Parathyroid adenoma (tissue), 2 donors: ENCODE data around the gene RAB1A.

ENCODE experiments used
- H2AFZ ChIP-seq: fragments of 300-600 bp; sonication (generic); one replicate; pipeline ENCODE4 v1.7.0; 2017; ENCODE audit warnings: antibody characterized with exemption, mild to moderate bottlenecking
- H3K27ac ChIP-seq: fragments of 300-600 bp; sonication (generic); one replicate; pipeline ENCODE4 v1.7.0; 2017
- H3K27me3 ChIP-seq: fragments of 300-600 bp; sonication (generic); one replicate; pipeline ENCODE4 v1.7.0; 2017; ENCODE audit warnings: low read length; ENCODE audit not compliant: control insufficient read depth, insufficient read depth
- H3K36me3 ChIP-seq: fragments of 300-600 bp; sonication (generic); one replicate; pipeline ENCODE4 v1.7.0; 2017; ENCODE audit warnings: low read length; ENCODE audit not compliant: control insufficient read depth, insufficient read depth
- H3K4me1 ChIP-seq: fragments of 300-600 bp; sonication (generic); one replicate; pipeline ENCODE4 v1.7.0; 2017; ENCODE audit warnings: control low read depth
- H3K4me2 ChIP-seq: fragments of 300-600 bp; sonication (generic); one replicate; pipeline ENCODE4 v1.7.0; 2017; ENCODE audit warnings: low read length
- H3K4me3 ChIP-seq: fragments of 300-600 bp; sonication (generic); one replicate; pipeline ENCODE4 v1.7.0; 2017; ENCODE audit warnings: low read depth, low read length
- H3K79me2 ChIP-seq: fragments of 300-600 bp; sonication (generic); one replicate; pipeline ENCODE4 v1.7.0; 2017; ENCODE audit warnings: control low read depth
- H3K9ac ChIP-seq: fragments of 300-600 bp; sonication (generic); one replicate; pipeline ENCODE4 v1.7.0; 2017; ENCODE audit warnings: mild to moderate bottlenecking
- H3K9me3 ChIP-seq: fragments of 300-600 bp; sonication (generic); one replicate; pipeline ENCODE4 v1.7.0; 2017; ENCODE audit warnings: low read length; ENCODE audit not compliant: control insufficient read depth
- TF ChIP-seq, protein P1 (sequence below): fragments of 300-600 bp; sonication (generic); IDR thresholded peaks from one replicate; pipeline ENCODE4 v1.7.0; 2017; ENCODE audit warnings: antibody characterized with exemption, mild to moderate bottlenecking
- donor health status: primary hyperparathyroidism.

RAB1A gene

DNA sequence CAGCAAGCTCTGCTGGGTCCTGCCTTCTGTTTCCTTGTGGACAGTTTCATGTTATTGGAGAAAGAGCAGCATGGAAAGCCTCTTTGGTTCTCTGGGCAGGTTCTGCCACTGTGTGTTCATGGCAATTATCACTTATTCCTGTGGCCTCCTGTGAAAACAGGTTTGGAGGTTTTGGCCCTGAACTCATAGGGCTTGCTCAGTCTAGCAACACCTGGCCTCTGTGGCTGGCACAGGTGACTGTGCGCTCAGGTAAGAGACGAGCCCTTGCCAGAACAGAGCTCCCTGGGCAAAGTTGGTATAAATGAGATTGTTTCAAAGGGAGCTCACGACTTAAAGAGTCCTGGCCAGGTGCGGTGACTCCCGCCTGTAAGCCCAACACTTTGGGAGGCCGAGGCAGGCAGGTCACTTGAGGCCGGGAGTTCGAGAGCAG lies 68.0 kb downstream of the RAB1A start:
- Histone ChIP-seq H3K27me3 (no peaks in the 10 kb centered on the region), H3K79me2 (peaks cover 74% of the 10 kb centered on the region), H3K4me1 (peaks cover 16% of the 10 kb centered on the region), H3K4me3 (no peak overlapping the region), H3K36me3 (no peaks in the 10 kb centered on the region), H3K4me2 (no peak overlapping the region), H2AFZ (no peak overlapping the region), H3K9me3 (no peaks in the 10 kb centered on the region), H3K9ac (no peak overlapping the region), H3K27ac (no peak overlapping the region)
- TF ChIP-seq, protein P1, sequence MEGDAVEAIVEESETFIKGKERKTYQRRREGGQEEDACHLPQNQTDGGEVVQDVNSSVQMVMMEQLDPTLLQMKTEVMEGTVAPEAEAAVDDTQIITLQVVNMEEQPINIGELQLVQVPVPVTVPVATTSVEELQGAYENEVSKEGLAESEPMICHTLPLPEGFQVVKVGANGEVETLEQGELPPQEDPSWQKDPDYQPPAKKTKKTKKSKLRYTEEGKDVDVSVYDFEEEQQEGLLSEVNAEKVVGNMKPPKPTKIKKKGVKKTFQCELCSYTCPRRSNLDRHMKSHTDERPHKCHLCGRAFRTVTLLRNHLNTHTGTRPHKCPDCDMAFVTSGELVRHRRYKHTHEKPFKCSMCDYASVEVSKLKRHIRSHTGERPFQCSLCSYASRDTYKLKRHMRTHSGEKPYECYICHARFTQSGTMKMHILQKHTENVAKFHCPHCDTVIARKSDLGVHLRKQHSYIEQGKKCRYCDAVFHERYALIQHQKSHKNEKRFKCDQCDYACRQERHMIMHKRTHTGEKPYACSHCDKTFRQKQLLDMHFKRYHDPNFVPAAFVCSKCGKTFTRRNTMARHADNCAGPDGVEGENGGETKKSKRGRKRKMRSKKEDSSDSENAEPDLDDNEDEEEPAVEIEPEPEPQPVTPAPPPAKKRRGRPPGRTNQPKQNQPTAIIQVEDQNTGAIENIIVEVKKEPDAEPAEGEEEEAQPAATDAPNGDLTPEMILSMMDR: no peak

DNA sequence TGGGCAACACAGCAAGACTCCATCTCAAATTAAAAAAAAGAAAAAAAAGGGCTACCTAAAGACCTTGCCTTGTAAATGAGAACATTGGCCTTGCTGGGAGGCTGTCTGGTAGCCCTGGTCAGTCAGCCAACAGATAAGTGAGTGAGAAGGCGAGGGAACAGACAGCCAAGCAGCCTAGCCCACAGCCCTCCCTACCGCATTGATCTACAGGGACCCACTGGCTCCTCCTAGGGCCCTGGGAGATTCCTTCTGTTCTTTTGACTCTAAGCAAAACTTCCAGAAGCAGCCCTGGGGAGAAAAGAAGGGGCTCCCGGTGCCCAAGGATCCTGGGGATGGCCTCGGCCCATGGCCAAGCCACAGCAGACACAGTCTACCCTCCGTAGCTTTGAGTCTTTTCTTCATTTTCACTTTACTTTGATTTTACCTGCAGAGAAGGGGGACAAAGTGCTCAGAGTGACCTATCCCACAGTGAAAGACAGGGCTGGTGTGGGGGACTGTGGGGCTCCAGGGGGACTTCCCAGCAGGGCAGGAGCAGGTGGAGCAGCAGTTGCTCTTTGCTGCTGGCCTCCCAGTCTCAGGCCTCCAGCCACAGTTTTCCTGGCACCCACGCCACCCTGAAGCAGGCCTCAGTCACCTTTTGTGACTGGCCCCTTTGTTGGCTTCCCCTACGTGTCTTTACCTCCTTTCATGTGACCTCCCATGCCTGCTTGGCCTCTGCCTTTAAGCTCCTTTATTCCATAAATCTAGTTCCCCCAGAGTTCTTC lies 68.6 kb downstream of the RAB1A start:
- H3K36me3 ChIP-seq: no peaks in the 10 kb centered on the region
- H3K4me3 ChIP-seq: no peak overlapping the region
- no peak overlapping the region for H3K4me2 ChIP-seq
- peaks cover 78% of the 10 kb centered on the region for H3K79me2 ChIP-seq
- H3K27ac ChIP-seq: no peak overlapping the region
- no peak overlapping the region for H3K9ac ChIP-seq
- TF ChIP-seq, protein P1: no peak
- no peaks in the 10 kb centered on the region for H3K9me3 ChIP-seq
- peaks cover 16% of the 10 kb centered on the region for H3K4me1 ChIP-seq
- no peak overlapping the region for H2AFZ ChIP-seq
- no peaks in the 10 kb centered on the region for H3K27me3 ChIP-seq

DNA sequence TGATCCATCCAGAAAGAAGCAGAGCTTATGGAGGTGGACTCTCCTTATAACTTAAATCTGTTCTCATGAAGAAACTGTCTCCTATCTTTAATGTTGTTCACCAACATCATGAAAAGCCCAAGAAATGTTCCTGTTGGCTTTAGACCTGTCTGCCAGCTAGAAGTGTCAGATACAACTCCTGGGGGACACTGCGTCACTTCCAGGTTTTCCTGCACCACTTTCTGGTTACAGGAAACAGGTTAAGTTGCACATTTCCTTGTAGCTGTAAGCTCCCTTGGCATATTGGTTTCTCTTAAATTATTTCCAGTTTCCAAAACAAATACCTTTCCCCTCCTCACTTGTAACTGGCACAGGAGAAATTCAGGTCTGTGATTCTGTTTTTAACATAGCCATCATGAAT lies 70.8 kb downstream of the RAB1A start:
- Histone ChIP-seq H3K27me3 (no peaks in the 10 kb centered on the region), H3K79me2 (peaks cover 60% of the 10 kb centered on the region), H3K27ac (peak overlapping the region; percentile 73), H3K4me3 (no peak overlapping the region), H3K9me3 (no peaks in the 10 kb centered on the region), H2AFZ (no peak overlapping the region), H3K36me3 (no peaks in the 10 kb centered on the region), H3K4me1 (peaks cover 13% of the 10 kb centered on the region), H3K4me2 (no peak overlapping the region), H3K9ac (no peak overlapping the region)
- TF ChIP-seq, protein P1: no peak

DNA sequence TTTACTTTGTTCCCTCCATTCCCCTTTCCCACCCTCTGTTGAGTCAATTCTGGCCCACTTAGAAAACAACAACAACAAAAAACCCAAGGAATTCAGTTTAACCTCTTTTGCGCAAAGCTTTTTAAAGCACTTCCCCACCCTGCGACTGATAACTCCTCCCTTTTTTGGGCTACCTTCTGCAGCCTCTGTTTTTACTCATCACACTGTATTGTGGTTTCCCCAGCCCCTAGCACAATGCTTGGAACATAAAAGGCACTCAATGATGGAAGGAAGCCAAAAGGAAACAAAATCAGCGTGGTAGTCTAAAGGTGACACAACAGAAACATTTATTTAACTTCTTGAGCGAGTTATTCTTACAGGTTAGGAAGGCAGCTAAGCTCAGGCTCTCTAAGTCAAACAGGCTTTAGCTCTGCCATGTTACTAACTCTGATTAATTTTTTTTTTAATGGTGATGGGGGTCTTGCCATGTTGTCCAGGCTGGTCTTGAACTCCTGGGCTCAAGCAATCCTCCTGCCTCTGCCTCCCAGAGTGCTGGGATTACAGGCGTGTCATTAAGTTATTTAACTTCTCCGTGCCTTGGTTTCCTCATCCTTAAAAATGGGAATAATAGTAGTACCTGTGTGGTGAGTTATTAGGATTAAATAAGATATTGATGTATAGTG lies 72.4 kb downstream of the RAB1A start:
- Histone ChIP-seq H3K4me3 (peak overlapping the region; percentile 82), H3K9me3 (no peaks in the 10 kb centered on the region), H3K79me2 (peaks cover 51% of the 10 kb centered on the region), H3K4me2 (peak overlapping the region; percentile 63), H3K9ac (no peak overlapping the region), H3K4me1 (peaks cover 13% of the 10 kb centered on the region), H2AFZ (no peak overlapping the region), H3K27me3 (no peaks in the 10 kb centered on the region), H3K36me3 (no peaks in the 10 kb centered on the region), H3K27ac (peak overlapping the region; percentile 73)
- TF ChIP-seq, protein P1: no peak
